HG02642 (cell line): ENCODE results near the gene GRAMD1B.

Experiments
- ATAC-seq: cut with Tn5 transposase; IDR thresholded peaks from one replicate; pipeline ENCODE4 v1.9.1; 2021; ENCODE audit warnings: mild to moderate bottlenecking; ENCODE audit not compliant: unreplicated experiment, poor library complexity

The GRAMD1B gene

DNA sequence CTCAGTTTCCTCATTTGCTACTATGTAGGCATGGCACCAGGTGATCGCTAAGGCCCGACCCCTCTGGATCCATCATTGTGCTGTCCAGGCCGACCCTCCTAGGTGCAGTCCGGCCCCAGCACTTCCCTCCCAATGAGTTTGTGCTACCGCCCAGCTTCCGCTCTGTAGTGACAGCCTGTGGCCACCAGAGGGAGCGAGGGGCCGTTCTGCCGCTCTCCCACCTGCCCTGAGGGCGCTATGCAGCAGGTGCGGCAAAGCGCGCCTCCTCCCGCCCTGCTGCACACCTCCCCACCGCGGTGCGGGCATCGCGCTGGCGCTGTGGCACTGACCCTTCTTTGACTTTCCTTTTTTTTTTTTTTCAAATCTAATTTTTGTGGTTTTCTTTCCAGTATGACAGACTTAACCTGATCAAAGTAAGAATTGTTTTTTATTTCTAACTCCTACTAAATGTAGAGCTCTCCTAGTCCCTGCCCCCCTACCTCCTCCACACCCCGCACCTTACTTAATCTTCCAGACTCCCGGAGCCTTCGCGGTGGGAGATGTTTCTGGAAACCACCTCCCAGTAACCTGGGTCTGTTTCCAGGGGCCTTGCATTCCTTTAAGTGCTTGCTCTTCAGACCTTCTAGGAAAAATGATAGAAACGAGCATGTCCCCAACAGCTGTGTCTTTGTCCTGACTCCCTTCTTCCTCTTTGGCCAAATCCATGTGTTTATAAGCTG lies 150.6 kb downstream of the GRAMD1B start:
- ATAC-seq: peak; percentile 85

DNA sequence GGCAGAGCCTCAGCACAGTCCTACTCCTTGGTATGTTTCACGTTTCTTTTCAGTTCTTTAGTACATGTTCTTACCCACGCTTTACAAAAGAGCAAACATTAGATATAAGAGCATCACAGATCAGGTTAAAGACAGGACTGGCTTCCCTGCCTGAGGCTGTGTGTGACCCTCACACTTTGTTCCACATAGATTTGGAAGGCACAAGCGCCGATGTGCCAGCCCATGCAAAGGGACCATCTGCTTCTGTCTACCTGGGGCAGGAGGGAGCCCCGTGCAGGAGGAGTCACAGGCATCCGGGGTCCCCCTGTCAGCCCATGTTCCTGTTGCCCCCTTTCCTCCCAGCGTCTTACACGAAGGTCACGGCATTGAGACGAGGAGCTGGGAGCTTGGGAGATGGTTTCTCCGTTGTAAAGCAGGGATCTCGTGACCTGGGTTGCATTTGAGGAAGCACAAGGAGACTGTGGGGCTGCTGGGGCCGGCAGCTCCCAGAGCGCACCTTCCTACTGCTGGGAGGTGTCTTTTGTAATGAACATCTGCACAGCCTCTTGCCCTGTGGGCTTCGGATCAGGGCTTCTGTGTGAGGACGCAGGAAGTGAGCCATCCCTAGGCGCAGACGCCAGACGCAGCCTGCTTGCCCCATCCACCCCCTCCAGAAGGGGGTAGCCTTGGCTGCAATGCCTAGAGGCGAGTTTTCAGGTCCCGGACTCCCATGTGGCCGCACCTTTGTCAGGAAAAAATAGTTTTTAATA lies 151.8 kb downstream of the GRAMD1B start:
- ATAC-seq: no peak

DNA sequence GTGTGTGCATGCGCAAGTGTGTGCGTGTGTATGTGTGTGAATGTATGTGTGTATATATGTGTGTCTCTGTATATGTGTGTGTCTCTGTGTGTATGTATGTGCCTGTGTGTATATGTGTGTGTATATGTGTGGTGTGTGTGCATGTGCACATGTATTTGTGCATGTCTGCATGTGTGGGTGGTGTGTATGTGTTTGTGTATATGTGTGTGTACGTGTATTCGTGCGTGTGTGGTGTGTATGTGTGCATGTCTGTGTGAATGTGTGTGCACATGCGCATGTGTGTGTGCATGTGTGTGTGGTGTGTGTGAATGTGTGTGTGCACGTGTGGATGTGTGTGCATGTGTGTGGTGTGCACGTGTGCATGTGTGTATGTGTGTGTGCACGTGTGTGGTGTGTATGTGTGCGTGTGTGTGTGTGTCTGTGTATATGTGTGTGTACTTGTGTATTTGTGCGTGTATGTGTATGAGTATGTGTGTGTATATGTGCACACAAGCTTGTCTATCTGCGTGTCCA lies 153.0 kb downstream of the GRAMD1B start:
- ATAC-seq: no peak

DNA sequence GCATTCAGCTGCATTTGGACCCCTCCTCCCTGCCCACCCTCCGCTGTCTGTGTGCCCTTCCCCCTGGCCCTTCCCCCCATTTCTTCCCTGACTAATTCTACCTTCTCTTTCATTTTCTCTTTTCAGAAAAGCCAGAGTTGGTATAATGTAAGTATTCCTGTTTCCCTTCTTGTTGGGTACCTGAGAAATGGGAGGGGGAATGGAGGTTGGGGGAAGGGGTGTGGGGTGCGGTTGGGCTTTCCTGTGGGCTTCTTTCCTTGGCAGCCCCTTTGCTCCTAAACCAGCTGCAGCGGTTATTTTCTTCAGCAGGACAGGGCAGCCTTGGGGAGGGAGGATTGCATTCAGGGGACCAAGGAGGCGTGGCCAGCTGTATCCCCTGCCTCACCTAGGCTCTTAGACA lies 154.1 kb downstream of the GRAMD1B start:
- no peak for ATAC-seq

DNA sequence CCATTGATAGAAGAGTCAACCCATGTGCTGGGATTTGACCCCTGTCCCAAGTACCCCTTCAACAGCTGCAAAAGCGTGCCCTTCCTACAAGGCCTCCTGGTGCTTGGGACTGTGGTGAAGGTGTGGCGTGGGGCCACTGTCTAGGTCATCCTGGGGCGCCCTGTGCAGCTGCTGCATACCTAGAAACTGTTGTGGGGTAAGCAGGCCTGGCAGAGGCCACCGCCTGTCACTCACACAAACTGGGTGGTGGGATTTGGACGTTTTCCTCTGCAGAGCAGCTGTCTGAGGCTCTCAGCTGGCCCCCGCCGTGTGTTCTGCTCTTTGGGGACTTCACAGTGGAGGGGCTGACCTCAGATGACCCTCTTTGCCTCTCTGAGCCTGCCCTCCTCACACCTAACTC lies 154.7 kb downstream of the GRAMD1B start:
- ATAC-seq: no peak

DNA sequence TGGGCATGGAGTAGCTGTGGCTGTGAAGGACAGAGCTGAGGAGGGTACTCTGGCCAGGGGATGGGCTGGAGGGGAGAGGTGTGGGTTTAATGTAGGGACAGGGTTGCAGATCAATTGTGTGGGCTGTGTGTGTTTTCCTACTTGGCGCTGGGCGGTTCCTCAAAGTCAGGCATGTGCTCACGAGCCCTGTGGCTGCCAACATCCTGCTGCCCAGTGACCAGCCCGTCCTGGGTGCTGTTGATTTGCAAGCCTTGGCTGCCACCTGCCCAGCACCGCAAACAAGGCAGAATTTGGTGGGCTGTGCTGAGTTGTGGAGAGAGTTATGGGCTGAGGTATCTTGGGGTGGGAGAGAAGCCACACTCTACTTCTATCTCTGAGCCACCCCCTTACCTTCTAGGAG lies 155.1 kb downstream of the GRAMD1B start:
- ATAC-seq: no peak

DNA sequence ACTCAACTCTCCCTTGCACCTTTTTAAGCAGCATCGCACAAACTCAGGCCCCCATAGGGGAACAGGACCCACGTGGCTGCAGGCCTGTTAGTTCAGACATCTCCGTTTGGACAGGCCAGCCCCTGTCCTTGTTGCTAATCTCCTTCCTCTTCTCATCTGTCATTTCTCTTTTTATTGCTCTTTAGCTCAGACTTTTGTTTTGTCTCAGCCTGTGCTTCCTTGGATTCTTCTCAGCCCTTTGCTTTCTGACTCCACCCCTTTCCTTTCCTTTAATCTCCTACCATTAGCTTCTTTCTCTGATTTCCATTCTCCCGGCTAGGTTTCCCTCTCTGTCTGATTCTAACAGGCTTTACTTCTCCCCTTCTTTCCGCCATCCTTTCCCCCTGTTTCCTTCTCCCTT lies 155.6 kb downstream of the GRAMD1B start:
- ATAC-seq: no peak

DNA sequence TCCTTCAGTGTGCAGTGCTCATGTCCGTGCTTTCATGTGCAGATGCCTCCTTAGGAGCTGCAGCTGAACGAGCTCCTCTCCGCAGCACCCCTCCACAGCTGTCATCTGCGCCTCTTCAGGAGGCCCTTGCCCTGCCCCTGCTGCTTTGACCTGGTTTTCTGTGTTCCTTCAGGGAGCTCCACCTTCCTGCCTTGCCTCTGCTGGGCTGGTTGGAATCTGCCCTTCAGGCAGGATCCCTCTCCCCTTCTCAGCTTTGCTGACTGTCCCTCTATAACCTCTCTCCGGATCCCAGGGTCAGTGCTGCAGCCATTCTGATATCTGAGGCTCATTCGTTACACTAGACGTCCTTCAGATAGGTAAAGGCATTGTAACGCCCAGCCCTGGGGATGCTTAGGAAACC lies 156.5 kb downstream of the GRAMD1B start:
- ATAC-seq: no peak

DNA sequence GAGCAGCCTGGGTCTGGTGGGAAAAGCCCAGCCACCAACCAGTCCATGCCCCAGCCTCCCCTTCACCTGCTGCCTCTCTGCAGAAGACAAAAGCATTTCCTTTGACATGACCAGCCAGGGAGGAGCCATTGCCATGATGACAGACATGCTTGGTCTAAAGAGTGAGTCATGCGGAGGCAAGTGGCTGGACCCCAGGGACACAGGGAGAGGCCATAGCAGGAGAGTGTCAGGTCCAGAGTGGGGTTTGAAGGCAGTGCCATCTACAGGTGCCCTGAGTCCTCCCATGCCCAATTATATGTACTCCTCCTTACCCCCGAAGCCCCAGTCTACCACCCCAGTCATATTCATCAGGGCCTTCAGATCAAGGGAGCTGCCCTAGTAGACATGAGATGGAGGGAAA lies 157.0 kb downstream of the GRAMD1B start:
- no peak for ATAC-seq

DNA sequence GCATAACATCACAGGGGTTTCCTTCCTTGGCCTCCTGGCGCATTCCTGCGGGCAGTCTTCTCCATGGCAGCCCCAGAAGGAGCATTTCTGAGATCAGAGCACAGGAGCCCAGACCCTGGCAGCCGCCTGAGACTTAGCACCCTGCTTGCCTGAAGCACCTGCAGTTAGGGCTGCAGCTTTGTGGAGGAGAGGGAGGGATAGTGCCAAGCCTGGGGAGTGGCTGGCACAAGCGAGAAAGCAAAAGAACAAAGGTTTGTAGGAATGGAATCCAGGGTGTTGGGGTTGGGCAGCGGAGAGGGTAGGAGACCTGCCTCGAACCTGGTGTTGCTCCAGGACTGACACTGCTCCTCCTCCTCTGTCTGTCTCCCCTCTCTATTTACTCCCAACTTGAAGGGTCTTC lies 157.5 kb downstream of the GRAMD1B start:
- ATAC-seq: no peak

DNA sequence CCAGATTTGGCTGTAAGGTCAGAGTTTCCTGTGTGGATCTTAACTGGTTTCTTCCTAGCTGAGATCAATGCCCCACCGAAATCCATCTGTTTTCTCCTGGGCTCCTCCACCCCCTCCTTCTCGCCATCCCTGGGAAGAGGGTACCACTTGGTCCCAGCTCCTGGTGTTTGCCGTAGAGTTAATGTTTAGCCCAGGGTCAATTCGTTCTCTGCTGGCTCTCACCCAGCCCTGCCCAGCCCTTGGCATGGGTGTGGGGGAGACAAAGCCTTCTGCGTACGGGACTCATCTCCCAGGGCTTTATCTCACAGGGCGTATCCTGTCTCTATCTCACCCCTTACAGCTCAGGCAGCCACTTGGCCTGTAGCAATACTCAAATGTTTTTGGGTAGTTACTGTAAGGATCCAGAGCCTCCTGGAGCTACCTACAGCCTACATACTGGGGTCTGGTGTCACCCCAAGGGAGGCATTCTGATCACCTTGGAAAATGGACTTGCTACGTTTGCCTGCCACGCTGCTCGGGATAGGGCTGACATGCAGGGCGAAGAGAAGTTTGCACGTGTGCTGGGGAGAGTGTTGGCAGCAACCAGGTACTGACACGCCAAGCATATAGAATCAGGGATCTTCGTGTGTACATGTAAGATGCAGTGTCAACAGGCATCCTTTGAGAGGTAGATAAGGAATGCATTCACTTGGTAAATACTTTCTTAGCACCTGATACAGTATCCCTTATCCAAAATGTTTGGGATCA lies 158.2 kb downstream of the GRAMD1B start:
- no peak for ATAC-seq

DNA sequence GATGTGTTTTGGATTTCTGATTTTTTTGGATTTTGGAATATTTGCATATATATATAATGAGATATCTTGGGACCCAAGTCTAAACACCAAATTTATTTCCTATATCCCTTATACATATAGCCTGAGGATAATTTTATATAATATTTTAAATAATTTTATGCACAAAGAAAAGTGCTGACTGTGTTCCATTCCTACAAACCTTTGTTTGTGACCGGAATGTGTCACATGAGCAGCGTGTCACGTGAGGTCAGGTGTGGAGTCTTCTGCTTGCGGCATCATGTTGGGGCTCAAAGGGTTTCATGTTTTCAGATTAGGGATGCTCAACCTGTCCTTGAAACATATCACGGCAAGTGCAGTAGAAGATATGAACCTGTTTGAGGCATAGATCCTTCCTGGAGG lies 158.8 kb downstream of the GRAMD1B start:
- no peak for ATAC-seq

DNA sequence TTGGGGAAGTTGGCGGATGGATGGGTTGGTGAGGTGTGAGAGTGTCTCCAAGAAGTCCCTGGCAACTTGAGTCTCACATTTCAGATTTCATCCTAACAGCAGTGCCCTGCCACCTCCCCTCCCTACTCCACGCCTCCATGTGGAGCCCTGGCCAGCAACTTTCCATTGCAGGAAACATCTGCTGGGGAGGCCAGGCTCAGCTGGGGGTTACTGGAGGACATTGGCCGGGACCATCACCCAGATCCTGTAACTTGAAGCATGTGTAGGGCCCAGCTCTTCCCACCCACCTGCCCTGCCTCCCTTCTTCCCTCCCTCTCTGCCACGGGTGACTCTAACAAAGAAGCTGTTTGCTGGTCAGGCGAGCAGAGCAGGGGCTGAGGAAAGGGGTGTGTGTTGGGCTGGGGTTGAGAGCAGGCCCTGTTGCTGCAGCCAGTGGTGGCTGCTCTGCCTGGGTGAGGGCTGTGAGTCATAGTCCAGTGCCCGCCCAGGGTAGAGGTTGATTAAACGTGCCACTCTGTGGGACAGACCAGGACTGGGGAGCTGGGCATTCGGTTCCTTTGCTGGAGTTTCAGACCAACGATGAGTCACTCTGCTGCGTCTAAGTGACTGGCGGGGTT lies 160.3 kb downstream of the GRAMD1B start:
- ATAC-seq: no peak

DNA sequence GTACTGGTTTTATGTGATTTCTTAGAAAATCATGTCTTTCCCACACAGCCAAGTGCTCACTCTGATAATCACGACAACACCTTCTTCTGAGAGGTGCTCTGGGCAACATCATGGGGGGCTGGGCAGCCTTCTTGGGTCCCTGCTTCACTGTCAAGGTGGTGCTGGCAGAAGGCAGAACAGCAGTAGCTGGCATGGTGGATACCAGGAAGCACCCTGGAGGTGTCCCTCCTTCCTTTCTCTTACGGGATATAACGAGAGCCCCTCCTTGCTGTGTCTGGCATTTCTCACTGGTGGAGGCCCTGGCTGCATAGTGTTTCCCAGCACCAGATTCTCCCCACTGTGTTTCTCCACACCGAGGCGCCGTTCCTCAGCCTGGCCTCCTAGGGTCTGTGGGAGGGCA lies 163.5 kb downstream of the GRAMD1B start:
- ATAC-seq: no peak

DNA sequence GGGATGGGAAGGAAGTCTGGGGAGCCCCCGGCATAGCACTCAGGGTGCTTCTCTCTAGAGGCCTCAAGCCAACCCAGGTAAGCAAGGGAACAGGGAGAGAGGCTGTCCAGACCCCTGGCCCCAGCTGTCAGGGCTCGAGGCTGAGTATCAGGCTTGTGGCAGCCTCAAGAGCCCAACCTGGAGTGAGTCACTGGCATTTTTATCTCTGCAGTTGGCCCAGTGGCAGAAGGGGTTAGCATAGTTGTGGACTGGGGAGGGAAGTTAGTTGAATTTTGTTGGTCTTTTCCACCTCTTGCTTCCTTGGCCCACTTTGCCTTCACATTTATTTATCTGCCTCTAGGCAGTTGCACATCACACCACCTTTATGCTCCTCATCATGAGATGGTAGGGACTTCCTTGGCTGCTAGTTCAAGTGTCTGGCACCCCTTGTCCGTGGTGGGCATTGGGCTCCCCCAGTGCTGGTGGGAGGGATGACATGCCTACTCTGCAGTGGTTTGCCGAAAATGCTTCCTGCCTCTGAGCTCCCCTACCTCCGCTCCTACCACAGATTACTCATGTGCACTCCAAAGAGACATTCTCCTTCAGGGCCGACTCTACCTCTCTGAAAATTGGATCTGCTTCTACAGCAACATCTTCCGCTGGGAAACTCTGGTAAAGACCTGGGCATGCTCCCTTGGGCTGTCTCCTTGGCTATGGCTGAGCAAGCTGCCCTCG lies 164.3 kb downstream of the GRAMD1B start:
- ATAC-seq: no peak

DNA sequence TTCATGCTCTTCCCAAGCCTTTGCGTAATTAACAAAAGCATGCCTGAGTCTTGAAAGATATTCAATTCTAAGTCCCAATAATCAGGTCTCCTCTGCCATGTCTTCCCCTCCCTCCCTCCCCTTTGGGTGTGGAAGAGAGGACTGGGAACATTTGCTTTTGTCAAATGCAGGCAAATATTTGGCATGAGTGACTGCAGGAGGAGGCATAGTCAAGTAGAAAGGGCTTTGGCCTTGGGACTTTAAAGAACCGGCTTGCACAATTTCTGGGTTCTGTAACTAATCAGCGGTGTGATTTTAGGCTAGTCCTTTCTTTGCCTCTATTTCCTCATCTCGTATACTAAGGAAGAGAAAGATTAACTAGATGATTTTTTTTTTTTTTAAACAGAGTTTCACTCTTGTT lies 164.9 kb downstream of the GRAMD1B start:
- no peak for ATAC-seq

DNA sequence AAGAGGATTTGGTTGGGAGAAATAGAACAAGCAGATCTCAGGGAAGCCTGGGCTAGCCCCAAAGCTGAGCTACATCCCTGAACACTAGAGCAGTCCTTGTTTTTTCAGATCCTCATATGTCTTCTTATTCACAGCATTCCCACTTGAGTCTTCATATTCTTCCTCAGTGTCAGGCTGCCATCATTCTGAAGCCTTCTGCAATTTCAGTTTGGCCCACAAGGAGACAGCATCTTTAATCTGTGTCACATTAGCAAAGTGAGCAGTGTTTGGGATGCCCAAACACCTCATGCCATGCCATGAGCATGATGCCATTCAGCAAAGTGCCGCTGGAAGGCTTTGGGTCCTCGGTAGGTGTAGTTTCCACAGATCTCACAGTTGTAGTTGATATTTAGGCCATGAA lies 167.8 kb downstream of the GRAMD1B start:
- ATAC-seq: no peak

DNA sequence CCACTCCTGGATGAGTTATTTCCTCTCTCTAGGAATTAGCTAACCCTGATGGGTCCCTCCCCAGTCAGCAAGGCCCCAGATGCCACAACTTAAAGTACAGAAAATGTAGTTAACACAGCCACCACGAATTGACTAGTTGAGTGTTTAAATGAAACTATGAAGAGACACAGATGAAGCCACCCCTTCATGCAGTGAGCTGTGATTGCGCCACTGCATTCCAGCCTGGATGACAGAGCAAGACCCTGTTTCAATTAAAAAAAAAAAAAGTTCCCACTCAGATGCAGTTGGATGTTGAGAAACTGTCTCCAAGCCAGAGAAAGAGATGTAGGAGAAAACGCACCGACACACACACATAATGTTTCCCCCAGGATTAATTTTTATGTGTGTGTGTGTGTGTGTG lies 171.1 kb downstream of the GRAMD1B start:
- ATAC-seq: no peak

DNA sequence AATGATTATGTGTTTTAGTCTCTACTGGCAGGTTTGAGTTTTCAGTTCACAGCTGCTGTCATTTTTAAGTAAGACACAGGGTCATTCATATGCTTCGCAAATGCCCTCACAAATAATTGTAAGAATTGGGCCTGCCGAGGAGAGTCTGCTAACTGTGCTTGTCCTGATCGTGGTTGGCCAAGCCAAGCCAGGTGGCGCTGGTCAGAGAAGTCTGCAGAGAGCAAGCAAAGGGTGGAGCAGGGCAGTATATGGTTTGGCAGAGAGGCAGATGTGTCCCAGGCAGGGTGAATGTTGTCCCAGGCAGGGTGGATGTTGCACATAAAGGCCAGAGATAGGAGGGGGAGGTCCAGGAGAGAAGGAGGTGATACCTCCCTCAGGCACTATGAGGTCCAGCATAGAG lies 171.7 kb downstream of the GRAMD1B start:
- ATAC-seq: no peak

DNA sequence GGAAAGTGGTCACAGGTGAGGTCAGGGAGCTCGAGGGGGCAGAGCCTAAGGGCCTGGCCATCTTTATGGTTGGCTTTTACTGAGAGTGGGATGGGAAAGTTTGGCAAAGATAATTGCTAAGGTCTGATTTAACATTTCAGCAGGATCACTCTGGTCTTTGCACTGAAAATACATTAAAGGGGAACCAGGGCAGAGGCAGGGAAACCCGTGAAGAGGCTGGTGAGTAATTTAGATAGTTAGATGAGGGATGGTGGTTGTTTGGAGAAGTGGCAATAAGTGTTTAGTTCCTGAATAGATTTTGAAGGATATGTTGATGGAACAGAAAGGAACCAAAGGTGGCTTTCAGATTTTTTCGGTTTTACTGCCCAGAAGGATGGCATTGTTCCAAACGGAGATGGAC lies 173.6 kb downstream of the GRAMD1B start:
- no peak for ATAC-seq
